Muscle of arm (tissue), 12 donors: ENCODE data around the gene PIK3CD. TPM values are rescaled to one million over a fixed set of nuclear protein-coding genes. Genes with fewer than 3 reads are reported as not detected.
"Not testable (repeated sequence)": the region's sequence is repeated elsewhere in the genome, so short reads cannot be mapped to it uniquely, and the experiment has no call there.

Experiments used
- DNase-seq: peaks from one replicate; pipeline ENCODE4 v3.0.0-alpha.2; 2013
- polyA plus RNA-seq, 12 donors: library from polyadenylated mRNA; unstranded; fragments of 120-200 nt; gene quantifications; one replicate each; pipeline ENCODE4 v1.2.1, GENCODE V29; 2013; ENCODE audit not compliant: insufficient read length in 12 of 12

Gene PIK3CD
- polyA plus RNA-seq, 12 donors = 1.4 to 7.6 (median 2.6) TPM; not detected in 1

DNA sequence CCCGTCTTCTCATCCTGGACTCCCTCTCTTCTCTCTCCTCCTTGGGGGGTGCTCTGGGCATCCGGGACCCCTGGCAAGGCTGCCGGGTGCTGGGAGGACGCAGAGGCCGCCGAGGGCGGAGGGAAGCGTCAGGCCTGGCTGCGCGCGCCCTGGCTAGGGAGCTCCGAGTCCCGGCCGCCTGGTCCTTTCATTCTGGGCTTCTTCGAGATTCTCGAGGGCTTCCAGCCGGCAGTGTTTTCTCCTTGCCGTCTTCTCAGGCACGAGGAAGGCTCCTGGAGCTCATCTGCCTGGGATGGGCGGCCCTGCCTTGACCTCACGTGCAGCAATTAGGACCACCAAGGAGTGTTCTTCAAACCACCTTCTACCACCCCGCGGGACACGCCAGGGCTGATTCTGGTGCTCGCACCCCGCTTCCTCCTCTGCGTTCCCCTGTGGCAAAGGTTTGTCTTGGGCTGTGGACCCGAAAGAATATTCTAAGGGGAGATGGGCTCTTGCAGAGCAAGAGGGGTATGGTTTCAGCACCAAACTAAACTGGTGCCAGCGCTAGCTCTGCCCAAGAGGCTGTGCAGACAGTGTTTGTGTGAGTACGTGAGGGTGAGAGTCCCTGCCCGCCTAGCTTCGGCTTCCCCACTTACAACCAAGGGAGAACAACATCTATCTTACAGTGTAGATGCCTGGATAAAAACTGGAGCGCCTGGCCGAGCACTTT is 36.5 kb downstream of the PIK3CD start:
- no peak for DNase-seq

DNA sequence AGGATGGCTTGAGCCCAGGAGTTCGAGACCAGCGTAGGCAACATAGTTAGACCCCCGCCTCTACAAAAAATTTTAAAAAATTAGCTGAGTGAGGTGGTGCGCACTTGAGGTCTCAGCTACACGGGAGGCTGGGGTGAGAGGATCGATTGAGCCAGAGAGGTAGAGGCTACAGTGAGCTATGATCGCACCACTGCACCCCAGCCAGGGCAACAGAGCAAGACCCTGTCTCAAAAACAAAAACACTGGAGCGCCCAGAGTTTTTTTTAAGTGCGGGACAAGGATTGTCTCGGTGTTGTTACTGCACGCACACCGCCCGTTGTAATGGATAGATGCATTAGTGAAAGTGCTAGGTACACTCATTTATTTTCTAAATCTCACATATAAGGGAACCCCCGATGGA is 37.1 kb downstream of the PIK3CD start:
- no peak for DNase-seq

DNA sequence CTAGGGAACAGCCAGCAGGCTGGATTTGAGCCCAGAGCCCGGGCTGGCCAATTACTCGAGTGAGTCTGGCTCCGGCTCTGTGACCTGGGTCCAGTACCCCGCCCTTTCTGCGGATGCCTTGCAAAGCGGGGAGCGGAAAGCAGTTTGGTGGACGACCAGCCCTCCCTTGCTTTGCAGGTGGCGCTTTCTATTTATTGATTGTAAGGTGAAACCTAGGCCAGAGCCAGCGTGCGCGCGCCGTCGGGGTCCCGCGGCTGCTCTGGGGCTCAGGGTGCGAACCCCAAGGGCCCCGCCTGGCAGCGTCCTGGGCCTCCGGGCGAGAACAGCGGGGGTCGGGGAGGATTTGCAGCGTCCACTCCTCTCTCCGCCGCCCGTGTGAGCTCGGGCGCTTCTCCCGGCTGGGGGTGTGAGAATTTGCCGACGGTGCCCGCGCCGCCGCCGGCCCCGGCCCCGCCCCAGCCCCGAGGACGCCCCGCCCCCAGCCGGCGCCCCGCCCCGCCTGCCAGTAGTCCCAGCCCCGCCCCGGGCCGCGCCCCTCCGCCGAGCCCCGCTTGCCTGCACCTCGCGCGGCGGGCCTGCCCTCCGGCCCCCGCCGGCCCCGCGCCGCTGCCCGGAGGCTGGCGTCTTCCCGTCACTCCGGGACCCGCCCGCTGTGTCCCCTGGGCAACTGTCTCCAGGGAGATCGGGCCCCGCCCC is 37.6 kb downstream of the PIK3CD start:
- DNase-seq = no peak

DNA sequence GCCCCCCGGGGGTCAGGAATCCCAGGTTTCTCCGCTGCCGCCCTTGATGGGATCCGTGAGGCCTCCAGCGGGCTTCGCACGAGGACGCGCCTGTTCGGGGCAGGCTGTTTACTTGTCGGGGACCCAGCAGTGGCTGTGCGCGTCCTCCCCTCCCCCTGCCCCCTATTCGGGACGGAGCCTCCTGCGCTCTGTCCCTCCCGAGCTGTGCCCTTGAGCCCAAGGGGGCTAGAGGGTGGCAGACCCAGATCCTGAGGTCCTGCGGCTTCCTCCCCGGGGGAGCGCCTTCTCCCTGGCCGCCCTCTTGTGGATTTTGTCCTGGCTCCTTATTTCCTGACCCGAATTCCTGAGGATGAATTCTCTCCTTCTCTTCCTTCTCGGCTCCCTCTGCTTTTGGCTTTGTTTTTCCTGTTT is 38.4 kb downstream of the PIK3CD start:
- DNase-seq = no peak

DNA sequence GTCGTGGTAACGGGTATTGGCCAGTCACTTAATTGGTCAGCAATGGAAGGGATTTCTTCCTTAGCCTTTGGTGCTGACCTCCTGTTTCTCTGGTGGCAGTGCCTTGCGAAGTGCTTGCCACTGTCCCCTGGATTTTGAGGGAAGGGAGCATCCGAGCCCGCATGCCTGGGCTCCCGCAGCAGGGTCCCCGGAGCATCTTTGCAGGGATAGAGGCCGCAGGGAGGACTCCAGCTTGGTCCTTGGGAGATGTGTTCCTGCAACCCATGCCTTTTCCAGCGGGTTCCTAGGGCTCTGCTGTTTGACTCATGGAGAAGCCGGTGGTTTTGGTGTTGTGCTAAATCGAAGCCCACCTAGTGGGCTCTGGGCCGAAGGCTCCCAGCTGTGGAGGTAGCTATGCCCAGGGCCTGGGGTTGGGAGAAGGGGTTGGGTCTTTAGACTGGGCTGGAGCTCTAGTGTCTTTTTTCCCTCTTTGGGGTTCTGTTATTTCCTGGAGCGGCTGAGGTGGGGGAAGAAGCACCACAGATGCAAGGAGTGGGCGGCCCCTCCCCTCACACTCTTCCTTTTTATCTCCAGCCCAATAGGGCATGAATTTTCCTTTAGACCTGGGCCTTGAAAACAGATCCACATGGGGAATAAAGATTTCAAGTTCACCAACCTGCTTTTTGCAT is 39.0 kb downstream of the PIK3CD start:
- no peak for DNase-seq

DNA sequence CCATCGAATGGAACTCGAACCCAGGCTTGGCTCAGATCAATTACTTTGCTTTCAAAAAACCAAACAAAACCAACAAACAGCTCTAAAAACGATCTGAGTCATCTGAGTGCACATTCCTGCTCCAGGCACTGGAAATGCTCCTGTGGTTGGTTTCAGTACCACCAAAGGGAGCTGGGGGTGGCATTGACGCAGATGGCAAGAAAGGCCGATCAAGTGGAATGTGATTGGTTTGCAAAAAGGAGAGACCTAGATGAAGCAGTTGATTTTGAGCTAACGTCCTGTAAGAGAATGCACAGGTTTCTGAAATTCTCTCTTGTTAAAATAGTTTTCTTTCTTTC is 39.5 kb downstream of the PIK3CD start:
- DNase-seq = no peak

DNA sequence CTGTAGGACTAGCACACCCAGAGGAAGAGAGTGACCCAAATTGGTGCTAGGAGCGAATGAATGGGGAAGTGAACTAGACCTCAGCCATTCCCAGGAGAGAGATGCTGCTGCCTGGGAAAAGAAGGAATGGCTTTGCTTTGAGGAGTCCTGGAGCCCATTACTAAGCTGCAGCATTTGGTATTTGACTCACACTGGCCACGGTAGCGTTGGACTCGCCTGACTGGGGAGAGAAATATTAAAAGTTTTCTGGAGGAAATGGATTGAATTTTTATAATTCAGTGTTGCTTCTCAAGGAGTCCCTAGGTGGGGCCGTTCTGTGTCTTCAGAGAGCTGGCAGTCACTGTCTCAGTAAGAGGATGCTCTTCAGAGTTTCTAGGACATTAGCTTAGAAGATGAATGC is 40.2 kb downstream of the PIK3CD start:
- no peak for DNase-seq

DNA sequence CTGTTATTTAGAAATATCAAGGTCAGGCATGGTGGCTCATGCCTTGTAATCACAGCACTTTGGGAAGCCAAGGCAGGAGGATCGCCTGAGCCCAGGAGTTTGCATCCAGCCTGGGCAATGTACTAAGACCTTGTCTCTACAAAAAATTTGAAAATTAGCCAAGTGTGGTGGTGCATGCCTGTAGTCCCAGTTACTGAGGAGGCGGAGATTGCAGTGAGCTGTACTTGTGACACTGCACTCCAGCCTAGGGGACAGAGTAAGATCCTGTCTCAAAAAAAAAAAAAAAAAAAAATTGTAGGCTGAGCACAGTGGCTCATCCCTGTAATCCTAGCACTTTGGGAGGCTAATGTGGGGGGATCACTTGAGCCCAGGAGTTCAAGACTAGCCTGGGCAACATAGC is 45.3 kb downstream of the PIK3CD start:
- DNase-seq = no peak

DNA sequence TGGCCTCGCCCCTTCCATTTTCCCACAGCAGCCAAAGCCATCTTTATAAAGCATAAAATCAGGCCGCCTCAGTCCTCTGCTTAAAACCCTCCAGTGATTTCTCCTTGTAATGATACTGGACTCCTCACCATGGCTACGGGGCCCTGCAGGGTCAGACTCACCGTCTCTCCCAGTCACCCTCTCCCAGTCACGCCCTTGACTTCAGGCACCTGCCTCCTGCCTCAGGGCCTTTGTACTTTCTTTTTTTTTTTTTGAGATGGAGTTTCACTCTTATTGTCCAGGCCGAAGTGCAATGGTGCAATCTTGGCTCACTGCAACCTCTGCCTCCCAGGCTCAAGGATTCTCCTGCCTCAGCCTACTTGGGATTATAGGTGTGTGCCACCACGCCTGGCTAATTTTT is 47.8 kb downstream of the PIK3CD start:
- no peak for DNase-seq

DNA sequence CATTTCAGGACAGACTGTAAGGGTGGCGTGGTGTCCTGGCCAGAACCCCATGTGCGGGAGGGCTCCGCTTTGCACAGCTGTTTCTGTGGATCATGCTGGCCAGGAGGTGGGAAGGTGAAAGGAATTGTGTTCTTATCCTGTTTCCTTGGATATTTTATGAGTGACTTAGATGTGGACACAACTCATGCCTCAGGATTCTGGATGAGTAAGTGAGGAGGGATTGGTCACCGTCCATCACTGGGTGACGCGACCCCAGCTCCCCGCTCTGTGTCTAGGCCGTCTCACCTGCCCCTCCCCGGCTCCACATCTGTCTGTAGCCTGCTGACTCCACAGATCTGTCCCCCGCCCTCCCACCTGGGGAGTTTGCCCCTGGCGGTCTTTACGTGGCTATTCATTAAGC is 48.8 kb downstream of the PIK3CD start:
- no peak for DNase-seq

DNA sequence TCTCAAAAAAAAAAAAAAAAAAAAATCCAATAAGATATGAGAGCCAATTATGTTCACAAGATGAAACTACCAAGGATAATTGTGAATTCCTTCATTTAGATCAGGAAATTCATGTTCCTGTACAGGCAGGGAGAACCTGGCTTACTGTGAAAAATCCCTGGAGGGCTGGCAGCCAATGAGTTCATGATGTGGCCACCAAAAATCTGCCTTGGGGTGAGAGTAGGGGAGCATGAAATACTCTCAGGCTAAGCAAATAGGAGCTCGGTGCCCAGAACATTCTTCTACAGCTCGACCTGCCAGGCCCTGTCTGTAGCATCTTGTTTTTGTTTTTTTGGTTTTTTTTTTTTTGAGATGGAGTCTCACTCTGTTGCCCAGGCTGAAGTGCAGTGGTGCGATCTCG is 50.1 kb downstream of the PIK3CD start:
- no peak for DNase-seq

DNA sequence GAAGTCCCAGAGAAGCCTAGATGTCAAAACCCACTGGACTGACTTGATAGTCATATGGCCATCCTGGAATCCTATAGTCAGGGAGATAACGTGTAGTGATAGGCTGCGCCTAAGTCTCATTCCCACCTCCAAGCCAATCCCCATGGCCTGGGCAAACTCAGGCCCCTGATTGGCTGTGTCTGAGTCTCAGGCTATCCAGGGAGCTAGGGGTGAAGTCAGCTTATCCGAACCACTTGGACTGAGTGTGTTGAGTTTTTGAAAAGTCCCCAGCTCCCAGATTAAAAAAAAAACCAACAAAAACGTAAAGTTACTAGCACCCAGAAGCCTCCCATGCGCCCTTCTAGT is 51.6 kb downstream of the PIK3CD start:
- DNase-seq = no peak

DNA sequence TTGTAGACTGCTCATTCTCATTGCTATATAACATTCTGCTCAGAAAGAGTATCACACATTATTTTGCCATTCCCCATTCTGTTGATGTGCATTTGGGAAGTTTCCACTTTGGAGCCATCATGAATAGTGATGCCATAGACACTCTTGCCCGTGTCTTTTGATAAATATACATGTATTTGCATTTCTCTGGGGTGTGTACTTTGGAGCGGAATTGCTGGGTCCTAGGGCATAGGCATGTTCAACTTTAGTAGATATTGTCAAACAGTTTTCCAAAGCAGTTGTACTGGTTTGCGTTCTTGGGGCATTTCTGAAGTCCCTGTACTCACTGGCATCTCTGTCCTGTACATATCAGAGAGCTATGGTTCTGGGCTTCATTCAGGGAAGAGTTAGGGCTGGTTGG is 52.1 kb downstream of the PIK3CD start:
- DNase-seq = no peak

DNA sequence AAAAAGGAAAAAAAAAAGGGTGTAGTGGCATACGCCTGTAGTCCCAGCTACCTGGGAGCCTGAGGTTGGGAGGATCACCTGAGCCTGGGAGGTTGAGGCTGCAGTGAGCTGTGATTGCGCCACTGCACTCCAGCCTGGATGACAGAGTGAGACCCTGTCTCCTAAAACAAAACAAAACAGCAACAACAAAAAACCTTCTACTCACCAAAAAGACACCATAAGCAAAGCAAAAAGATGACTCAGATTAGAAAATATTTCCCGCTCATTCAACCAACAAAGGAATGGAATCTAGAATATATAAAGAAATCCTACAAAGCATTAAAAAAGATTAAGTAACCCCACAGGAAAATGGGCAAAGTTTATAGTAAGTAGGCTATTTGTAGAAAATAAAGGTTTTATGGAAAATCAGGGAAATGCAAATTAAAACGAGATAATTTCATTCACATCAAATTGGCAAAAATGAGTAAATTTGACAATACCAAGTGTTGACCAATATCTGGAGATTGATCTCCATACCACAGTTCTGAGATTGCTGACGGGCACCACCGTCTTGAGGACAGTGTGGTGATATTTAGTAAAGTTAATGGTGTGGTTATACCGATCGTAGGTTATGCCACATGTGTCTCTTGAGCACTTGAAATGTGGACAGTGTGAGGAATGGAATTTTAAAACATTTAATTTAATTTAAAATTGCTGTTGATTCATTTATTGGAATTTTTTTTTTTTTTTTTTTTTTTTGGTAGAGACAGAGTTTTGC is 54.0 kb downstream of the PIK3CD start:
- DNase-seq = no peak

DNA sequence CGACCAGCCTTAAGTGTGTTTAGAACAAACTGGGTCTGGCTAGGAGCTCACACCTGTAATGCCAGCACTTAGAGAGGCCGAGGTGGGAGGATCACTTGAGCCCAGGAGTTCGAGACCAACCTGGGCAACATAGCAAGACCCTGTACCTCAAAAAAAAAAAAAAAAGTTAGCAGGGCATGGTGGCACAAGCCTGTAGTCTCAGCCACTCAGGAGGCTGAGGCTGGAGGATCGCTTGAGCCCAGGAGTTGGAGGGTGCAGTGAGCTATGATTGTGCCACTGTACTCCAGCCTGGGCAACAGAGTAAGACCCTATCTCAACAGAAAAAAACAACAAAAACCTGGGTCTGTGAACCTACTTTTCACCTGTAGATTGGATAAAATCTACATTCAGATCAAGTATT is 54.6 kb downstream of the PIK3CD start:
- no peak for DNase-seq

DNA sequence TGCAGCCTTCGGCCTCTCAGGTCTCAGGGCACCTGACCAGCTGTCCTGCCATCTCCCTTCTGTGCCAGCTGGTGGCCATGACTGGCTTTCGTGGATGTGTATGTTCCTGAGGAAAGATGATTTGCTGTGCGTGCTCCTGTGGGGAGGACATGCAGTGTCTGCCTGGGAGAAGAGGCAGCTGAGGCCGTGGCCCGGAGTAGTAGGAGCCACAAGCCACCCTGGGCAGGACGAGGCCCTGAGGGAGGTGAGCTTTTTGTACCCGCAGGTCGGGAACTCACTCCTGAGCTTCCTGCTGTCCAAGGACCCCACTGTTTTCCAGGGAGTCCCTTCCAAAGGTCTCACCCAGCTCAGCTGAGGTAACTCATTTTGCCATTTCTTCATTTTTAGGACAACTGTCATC is 58.5 kb downstream of the PIK3CD start:
- DNase-seq = no peak

DNA sequence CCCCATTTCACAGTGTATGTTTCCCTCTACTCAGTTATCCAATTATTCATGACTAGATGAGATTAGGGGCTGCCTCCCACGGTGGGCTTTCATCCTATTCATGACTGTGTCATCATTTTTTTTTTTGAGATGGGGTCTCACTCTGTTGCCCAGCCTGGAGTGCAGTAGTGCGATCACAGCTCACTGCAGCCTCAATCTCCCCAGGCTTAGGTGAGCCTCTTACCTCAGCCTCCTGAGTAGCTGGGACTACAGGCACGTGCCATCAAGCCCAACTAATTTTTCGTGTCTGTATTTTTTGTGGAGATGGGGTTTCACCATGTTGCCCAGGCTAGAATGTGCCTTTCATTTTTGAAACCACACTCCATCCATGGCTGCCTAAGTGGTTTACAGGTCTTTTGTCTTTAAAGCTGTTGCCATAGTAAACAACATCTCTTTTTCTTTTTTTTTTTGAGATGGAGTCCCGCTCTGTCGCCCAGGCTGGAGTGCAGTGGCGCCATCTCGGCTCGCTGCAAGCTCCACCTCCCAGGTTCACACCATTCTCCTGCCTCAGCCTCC is 60.0 kb downstream of the PIK3CD start:
- no peak for DNase-seq

DNA sequence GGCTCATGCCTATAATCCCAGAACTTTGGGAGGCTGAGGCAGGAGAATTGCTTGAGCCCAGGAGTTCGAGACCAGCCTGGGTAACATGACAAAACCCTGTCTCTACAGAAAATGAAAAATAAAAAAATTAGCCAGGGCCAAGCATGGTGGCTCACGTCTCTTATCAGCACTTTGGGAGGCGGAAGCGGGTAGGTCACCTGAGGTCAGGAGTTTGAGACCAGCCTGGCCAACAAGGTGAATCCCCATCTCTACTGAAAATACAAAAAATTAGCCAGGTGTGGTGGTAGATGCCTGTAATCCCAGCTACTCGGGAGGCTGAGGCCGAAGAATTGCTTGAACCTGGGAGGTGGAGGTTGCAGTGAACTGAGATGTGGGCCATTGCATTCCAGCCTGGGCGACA is 61.2 kb downstream of the PIK3CD start:
- DNase-seq = not testable (repeated sequence)

DNA sequence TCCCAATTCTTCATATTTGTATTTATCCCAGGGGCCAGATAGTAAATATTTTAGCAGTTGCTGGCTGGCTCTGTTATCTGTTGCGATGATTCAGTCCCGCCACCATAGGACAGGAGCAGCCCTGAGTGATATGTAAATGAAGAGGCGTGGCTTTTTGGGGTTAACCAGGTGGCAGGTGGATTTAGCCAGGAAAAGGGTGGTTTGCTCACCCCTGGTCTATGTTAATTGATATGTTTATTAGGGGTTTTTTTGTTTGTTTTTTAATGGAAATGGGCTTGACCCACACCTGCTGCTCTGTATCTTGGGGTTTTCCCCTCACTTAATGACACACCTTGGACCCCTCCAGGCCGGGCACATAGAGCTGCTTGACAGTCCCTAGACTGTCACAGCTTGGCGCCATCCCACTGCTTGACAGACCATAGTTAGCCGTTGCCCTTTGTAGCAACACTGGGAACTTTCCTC is 62.8 kb downstream of the PIK3CD start:
- no peak for DNase-seq

DNA sequence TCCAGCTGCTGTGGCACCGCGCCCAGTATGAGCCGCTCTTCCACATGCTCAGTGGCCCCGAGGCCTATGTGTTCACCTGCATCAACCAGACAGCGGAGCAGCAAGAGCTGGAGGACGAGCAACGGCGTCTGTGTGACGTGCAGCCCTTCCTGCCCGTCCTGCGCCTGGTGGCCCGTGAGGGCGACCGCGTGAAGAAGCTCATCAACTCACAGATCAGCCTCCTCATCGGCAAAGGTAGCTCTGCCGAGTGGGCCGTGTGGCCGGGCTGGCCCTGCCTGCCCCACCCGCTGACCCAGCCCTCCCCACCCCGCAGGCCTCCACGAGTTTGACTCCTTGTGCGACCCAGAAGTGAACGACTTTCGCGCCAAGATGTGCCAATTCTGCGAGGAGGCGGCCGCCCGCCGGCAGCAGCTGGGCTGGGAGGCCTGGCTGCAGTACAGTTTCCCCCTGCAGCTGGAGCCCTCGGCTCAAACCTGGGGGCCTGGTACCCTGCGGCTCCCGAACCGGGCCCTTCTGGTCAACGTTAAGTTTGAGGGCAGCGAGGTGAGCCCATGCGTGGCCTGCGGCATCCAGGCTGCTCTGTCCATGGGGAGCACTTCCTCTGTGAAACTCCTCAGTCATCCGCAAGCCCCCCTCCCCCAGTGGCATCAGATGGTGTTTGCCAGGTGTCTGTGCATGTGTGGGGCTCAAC is 64.2 kb downstream of the PIK3CD start:
- DNase-seq = no peak

DNA sequence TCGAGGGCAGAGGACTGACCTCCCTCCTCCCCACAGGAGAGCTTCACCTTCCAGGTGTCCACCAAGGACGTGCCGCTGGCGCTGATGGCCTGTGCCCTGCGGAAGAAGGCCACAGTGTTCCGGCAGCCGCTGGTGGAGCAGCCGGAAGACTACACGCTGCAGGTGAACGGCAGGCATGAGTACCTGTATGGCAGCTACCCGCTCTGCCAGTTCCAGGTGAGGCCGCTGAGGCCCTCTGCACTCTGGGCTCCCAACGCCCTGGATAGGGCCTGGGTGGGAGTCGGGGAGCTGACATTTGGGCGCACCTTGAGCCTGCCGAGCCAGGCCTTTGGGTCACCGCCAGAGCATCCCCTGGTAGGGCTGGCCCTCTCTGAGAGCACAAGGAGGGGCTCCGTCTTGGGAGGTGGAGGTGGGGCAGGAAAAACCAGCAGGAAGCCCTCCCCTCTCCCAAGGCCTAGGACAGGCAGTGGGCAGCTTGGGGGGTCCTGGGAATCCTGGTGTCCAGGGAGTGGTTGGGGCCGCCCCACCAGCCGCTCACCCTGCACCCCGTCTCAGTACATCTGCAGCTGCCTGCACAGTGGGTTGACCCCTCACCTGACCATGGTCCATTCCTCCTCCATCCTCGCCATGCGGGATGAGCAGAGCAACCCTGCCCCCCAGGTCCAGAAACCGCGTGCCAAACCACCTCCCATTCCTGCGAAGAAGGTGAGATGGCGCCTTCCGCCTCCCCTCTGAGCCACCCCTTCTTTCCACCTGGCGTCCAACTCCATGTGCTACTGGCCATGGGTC is 65.1 kb downstream of the PIK3CD start:
- DNase-seq = no peak
